Endothelial cell (in vitro differentiated cells): Measurements from ENCODE around the gene EWSR1. TPM values are rescaled to one million over a fixed set of nuclear protein-coding genes. Genes with fewer than 3 reads are reported as not detected.
A peak's percentile ranks its signal among the peaks of the same experiment; 100 is the strongest.

Experiments
- DNase-seq: peaks from one replicate; pipeline ENCODE4 v3.0.0; 2021; ENCODE audit warnings: low spot score
- H3K27ac Mint-ChIP-seq: one replicate; pipeline ENCODE4 v1.8.0; 2021; ENCODE audit warnings: mixed read lengths, inconsistent platforms; ENCODE audit not compliant: unreplicated experiment
- H3K27me3 Mint-ChIP-seq: one replicate; pipeline ENCODE4 v1.8.0; 2021; ENCODE audit warnings: mild to moderate bottlenecking, moderate library complexity, mixed read lengths, inconsistent platforms; ENCODE audit not compliant: unreplicated experiment
- H3K36me3 Mint-ChIP-seq: one replicate; pipeline ENCODE4 v1.8.0; 2021; ENCODE audit warnings: mild to moderate bottlenecking, low read depth, mixed read lengths, inconsistent platforms; ENCODE audit not compliant: unreplicated experiment
- H3K4me1 Mint-ChIP-seq: one replicate; pipeline ENCODE4 v1.8.0; 2021; ENCODE audit warnings: mild to moderate bottlenecking, mixed read lengths, inconsistent platforms; ENCODE audit not compliant: unreplicated experiment
- H3K4me3 Mint-ChIP-seq: one replicate; pipeline ENCODE4 v1.8.0; 2021; ENCODE audit warnings: mild to moderate bottlenecking, mixed read lengths, inconsistent platforms; ENCODE audit not compliant: unreplicated experiment
- H3K9me3 Mint-ChIP-seq: one replicate; pipeline ENCODE4 v1.8.0; 2021; ENCODE audit warnings: mixed read lengths, inconsistent platforms; ENCODE audit not compliant: unreplicated experiment
- total RNA-seq: library from RNA; stranded (reverse); fragmentation: NEBNext Ultra II Directional; extraction: Animal tissue kit (Norgen Biotek cat#: 25700); gene quantifications from one replicate; pipeline ENCODE4 v1.2.1, GENCODE V29; 2021; ENCODE audit not compliant: unreplicated experiment
- TF ChIP-seq, protein P1 (sequence below): fragments of 200-600 bp; sonication (generic); IDR thresholded peaks from one replicate; pipeline ENCODE4 v1.5.0; 2021; ENCODE audit warnings: antibody characterized with exemption; ENCODE audit not compliant: unreplicated experiment

The EWSR1 gene
- total RNA-seq, 1 donor from 2014 or later: 307 TPM

DNA sequence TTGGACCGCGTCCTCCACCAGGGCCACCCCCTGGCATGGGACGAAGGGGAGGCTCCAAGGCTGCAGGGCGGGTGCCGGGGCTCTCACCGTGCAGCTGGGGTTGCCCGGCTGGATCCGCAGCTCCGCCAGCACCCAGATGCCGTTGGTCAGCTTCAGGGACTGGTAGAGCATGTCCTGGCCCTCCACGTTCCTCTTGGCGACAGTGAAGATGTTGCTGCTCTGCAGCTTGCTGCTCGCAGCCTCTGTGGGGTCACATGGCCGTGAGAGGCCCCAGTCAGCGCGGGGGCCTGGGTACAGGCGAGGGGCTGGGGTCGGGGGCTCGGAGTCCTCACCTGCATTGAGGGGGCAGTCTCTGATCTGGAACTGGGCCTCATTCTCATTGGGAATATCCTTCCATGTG lies 62.2 kb downstream of the EWSR1 start:
- no peak overlapping the region for H3K27ac Mint-ChIP-seq
- H3K4me3 Mint-ChIP-seq: peak overlapping the region; percentile 4
- no peak for DNase-seq

DNA sequence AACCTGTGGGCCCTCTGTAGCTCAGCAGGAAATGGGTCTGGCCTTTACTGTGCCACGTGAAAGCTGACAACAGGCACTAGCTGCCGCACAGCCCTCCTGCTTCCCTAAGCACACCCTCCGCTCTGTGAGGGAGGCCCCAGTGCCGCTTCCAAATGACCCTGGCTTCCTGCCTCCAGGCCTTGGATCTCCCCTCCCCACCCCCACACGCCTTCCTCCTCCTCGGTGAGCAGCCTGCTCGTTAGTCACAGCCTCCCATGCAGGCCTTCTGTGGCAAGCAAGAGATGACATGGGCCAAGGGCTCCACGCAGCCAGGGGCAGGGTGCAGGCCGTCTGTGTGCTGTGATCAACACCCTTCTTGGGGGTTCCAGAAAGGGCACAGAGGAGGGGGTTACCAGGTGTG lies 62.7 kb downstream of the EWSR1 start:
- Mint-ChIP-seq H3K4me3 (peak overlapping the region; percentile 4), H3K27me3 (peaks cover 9% of the 10 kb centered on the region), H3K27ac (no peak overlapping the region), H3K36me3 (peaks cover 27% of the 10 kb centered on the region), H3K9me3 (no peaks in the 10 kb centered on the region), H3K4me1 (peaks cover 14% of the 10 kb centered on the region)
- TF ChIP-seq, protein P1, sequence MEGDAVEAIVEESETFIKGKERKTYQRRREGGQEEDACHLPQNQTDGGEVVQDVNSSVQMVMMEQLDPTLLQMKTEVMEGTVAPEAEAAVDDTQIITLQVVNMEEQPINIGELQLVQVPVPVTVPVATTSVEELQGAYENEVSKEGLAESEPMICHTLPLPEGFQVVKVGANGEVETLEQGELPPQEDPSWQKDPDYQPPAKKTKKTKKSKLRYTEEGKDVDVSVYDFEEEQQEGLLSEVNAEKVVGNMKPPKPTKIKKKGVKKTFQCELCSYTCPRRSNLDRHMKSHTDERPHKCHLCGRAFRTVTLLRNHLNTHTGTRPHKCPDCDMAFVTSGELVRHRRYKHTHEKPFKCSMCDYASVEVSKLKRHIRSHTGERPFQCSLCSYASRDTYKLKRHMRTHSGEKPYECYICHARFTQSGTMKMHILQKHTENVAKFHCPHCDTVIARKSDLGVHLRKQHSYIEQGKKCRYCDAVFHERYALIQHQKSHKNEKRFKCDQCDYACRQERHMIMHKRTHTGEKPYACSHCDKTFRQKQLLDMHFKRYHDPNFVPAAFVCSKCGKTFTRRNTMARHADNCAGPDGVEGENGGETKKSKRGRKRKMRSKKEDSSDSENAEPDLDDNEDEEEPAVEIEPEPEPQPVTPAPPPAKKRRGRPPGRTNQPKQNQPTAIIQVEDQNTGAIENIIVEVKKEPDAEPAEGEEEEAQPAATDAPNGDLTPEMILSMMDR: no peak
- peak; percentile 50 for DNase-seq

More for the DNA sequence above, 62.2 kb downstream of the EWSR1 start:
- Mint-ChIP-seq H3K27me3 (peaks cover 9% of the 10 kb centered on the region), H3K4me1 (peaks cover 14% of the 10 kb centered on the region), H3K9me3 (no peaks in the 10 kb centered on the region), H3K36me3 (peaks cover 24% of the 10 kb centered on the region)
- TF ChIP-seq, protein P1: no peak

DNA sequence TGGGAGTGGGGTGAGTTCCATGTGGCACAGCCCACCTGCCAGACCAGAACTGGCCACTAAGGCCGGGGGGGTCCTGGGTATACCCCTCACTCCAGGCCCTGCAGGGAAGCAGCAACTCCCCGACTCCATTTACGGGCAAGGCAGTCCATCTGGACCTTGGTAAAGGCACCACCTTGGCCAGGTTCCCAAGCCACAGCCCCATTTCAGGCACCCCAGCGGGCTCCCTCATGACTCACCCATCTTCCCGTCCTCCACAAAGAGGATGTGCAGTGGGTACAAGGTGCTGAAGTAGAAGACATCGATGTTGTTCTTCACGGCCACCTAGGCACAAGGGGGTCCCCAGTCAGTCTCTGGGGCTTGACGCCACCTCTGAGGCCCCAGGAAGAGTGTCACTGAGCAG lies 63.1 kb downstream of the EWSR1 start:
- Mint-ChIP-seq H3K4me3 (no peak overlapping the region), H3K27me3 (peaks cover 10% of the 10 kb centered on the region), H3K4me1 (peaks cover 14% of the 10 kb centered on the region), H3K36me3 (peaks cover 31% of the 10 kb centered on the region), H3K27ac (no peak overlapping the region), H3K9me3 (no peaks in the 10 kb centered on the region)
- no peak for DNase-seq
- TF ChIP-seq, protein P1: no peak

DNA sequence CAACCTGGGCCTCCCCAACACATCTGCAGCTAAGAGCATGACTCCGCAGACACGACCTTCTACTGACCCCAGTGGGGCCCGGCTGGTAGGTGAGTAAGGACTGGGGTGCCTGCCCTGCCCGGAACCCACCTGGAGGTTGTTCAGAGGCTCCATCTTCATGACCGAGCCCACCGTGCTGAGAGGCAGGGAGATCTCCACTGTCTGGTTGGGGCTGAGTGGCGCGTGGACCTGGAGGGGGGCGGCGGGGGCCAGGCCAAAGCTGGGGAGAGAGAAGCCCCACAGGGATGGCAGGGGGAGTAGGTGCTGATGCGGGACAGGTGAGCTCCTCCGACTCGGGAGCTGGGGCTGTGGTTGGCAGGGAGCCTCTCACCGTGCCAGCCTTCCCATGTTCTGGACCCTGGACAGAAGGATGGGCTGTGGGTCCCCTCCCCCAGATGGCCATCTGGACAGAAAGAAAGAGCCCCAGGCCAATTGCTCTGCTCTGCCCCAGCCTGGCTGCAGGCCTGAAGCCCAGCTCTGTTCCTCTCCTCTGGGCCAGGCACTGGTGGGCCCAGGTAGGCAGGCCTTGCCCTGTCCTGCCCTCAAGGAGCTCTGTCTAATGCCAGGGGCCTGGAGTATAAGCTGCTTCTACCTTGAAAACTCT lies 63.7 kb downstream of the EWSR1 start:
- Mint-ChIP-seq H3K4me1 (peaks cover 14% of the 10 kb centered on the region), H3K9me3 (no peaks in the 10 kb centered on the region), H3K27ac (peak overlapping the region; percentile 57), H3K36me3 (peaks cover 31% of the 10 kb centered on the region), H3K27me3 (peaks cover 12% of the 10 kb centered on the region), H3K4me3 (no peak overlapping the region)
- DNase-seq: no peak
- TF ChIP-seq, protein P1: no peak

DNA sequence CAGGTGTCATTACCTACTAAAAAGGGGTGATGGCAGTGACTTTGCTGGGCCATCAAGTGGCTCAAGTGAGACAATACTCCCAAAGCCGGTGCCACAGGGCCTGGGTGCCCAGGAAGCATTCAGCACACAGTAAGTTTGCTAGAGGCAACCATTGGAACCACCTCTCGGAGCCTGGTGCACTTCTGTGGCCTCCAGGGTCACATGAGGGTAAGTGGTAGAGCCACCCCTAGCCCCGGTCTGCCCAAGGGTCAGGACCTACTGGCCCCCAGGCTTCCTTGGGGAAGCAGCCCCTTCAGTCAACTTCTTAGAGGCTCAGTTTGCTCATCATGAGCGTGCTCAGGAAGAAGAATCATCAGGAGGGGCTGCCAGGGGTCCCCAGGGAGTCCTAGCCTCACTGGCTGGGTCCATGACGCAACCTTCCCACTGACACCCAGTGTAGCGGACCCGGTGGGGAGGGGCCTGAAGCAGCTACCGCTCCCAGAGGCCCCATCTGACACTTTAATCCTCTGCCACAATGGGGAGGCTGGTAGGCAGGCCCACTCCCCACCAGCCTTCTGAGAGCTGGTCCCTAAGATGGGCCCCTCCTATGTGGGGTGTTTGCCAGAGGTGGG lies 64.9 kb downstream of the EWSR1 start:
- DNase-seq: no peak
- Mint-ChIP-seq H3K4me3 (no peak overlapping the region), H3K27me3 (peaks cover 9% of the 10 kb centered on the region), H3K27ac (no peak overlapping the region), H3K4me1 (peaks cover 14% of the 10 kb centered on the region), H3K9me3 (no peaks in the 10 kb centered on the region), H3K36me3 (peaks cover 31% of the 10 kb centered on the region)
- TF ChIP-seq, protein P1: no peak
